ENCODE data around the gene CYP46A1.

- TF ChIP-seq CTCF (IDR thresholded peaks at IDR 0.05) (no peak), MAZ (IDR thresholded peaks at IDR 0.05; ENCODE audit: borderline replicate concordance, low read depth, low read length) (no peak), HEYL (CRISPR knock-in tag; IDR thresholded peaks at IDR 0.05) (no peak), CEBPB (IDR thresholded peaks at IDR 0.05) (peak in 1 of 2 experiments; percentile 13; a peak in 1 of 4 replicates), SMC3 (IDR thresholded peaks at IDR 0.05) (no peak), BHLHE40 (IDR thresholded peaks at IDR 0.05; ENCODE audit: low read depth, low read length) (peak; percentile 82), POLR2A (IDR thresholded peaks at IDR 0.05; ENCODE audit: low read length) (no peak), CHD2 (IDR thresholded peaks at IDR 0.05; ENCODE audit: low read length, partially characterized antibody) (no peak), SREBF2 (IDR thresholded peaks at IDR 0.05) (no peak), MYC (IDR thresholded peaks at IDR 0.05; ENCODE audit: borderline replicate concordance, low read length) (0 out of 2 replicates have a peak, but pooled peaks have one; percentile 69), KDM1A (IDR thresholded peaks at IDR 0.05; ENCODE audit: low read depth) (no peak), EHF (CRISPR knock-in tag; IDR thresholded peaks at IDR 0.05) (no peak)
These were observed 73.4 kb downstream of the CYP46A1 start for GRCh38 chr14:99757331-99758070.
